ENCODE results near the gene VPS39. TPM values are rescaled to one million over a fixed set of nuclear protein-coding genes. Genes with fewer than 3 reads are reported as not detected.

VPS39 gene
- total and polyA plus RNA-seq, 9 of the 15 experiments (the other 6 are each of a cell fraction or from before 2014, with no cell fraction given) = 3.2 to 37.3 (median 21.8) TPM

GRCh38 chr15:42120285-42120684 is 87.8 kb downstream of the VPS39 start (continued):
- TF ChIP-seq MGA (IDR thresholded peaks at IDR 0.05) (no peak), ARID1B (IDR thresholded peaks at IDR 0.05) (no peak), KDM1A (IDR thresholded peaks at IDR 0.05) (no peak), ZNF511 (CRISPR knock-in tag; IDR thresholded peaks at IDR 0.05) (no peak), RERE (CRISPR knock-in tag; IDR thresholded peaks at IDR 0.05; ENCODE audit: borderline replicate concordance) (no peak), KAT7 (CRISPR knock-in tag; IDR thresholded peaks at IDR 0.05; ENCODE audit: borderline replicate concordance) (no peak), FOS (IDR thresholded peaks at IDR 0.05; ENCODE audit: extremely low read depth, insufficient read length) (no peak), MYC (IDR thresholded peaks at IDR 0.05; ENCODE audit: low read depth, low read length) (no peak), MYC (CRISPR knock-in tag; IDR thresholded peaks at IDR 0.05; ENCODE audit: borderline replicate concordance, low read depth) (no peak)

All from K562 (cell line).